Lung (tissue), 12 donors: ENCODE results near the gene GNG8. TPM values are rescaled to one million over a fixed set of nuclear protein-coding genes. Genes with fewer than 3 reads are reported as not detected.

Experiments used
- ATAC-seq: fragments of 200-7000 bp; cut with Tn5 transposase; one replicate; pipeline ENCODE4 v1.9.1; 2020; ENCODE audit warnings: moderate number of reproducible peaks; ENCODE audit not compliant: insufficient read depth, low FRiP score
- DNase-seq, 3 donors: peaks; one replicate each; pipeline ENCODE4 v3.0.0-alpha.2; 2013 to 2017
- H3K27ac ChIP-seq, 2 donors: one replicate each; pipeline ENCODE4 v1.5.1; 2013; ENCODE audit warnings: mild to moderate bottlenecking in 2 of 2, moderate library complexity in 2 of 2, control low read depth in 1 of 2, inconsistent platforms in 1 of 2, low read depth in 1 of 2, low read length in 1 of 2
- H3K27me3 ChIP-seq, 3 donors: one replicate each; pipeline ENCODE4 v1.5.1; 2013; ENCODE audit warnings: low read length in 2 of 3; ENCODE audit not compliant: control insufficient read depth in 3 of 3, insufficient read depth in 3 of 3
- H3K36me3 ChIP-seq, 4 donors: one replicate each; pipeline ENCODE4 v1.5.1; 2013; ENCODE audit warnings: low read length in 4 of 4, mild to moderate bottlenecking in 1 of 4, moderate library complexity in 1 of 4; ENCODE audit not compliant: control insufficient read depth in 4 of 4, insufficient read depth in 4 of 4
- H3K4me1 ChIP-seq, 5 donors: one replicate each; pipeline ENCODE4 v1.5.1; 2013; ENCODE audit warnings: low read length in 5 of 5, mild to moderate bottlenecking in 2 of 5, moderate library complexity in 1 of 5; ENCODE audit not compliant: control insufficient read depth in 5 of 5, insufficient read depth in 5 of 5
- H3K4me3 ChIP-seq: one replicate; pipeline ENCODE4 v1.5.1; 2013; ENCODE audit warnings: mild to moderate bottlenecking, control low read depth, moderate library complexity
- H3K9ac ChIP-seq, 2 donors: one replicate each; pipeline ENCODE4 v1.5.1; 2013; ENCODE audit warnings: low read length in 2 of 2, control low read depth in 1 of 2; ENCODE audit not compliant: insufficient read depth in 1 of 2
- H3K9me3 ChIP-seq, 4 donors: one replicate each; pipeline ENCODE4 v1.5.1; 2013; ENCODE audit warnings: low read length in 3 of 4, mild to moderate bottlenecking in 1 of 4, moderate library complexity in 1 of 4; ENCODE audit not compliant: control insufficient read depth in 4 of 4, insufficient read depth in 3 of 4
- CTCF ChIP-seq: IDR thresholded peaks from 2 replicates; pipeline ENCODE4 v1.5.1; 2012; ENCODE audit warnings: mild to moderate bottlenecking; ENCODE audit errors: control extremely low read depth, extremely low read depth
- WGBS, 2 donors: extraction: QIAGEN DNeasy Blood & Tissue Kit; methylation state at CpG; one replicate each; pipeline ENCODE4 v1.1.7; 2013; 5-methylcytosine and 5-hydroxymethylcytosine counted together
- polyA plus RNA-seq, 2 donors: library from polyadenylated mRNA; stranded (reverse); fragments of 200-250 nt; gene quantifications; one replicate each; pipeline ENCODE4 v1.2.1, GENCODE V29; 2013
- total RNA-seq, 2 donors: library from RNA; depleted of rRNA in 1 of 2; stranded (reverse); fragments of >200 nt in 1 of 2; gene quantifications; one replicate each; pipeline ENCODE4 v1.2.1, GENCODE V29; 2014 to 2021
- donor health status: control.
- donor health status: control.
- donor health status: Bipolar disorder and iron deficiency.
- donor health status: healthy.
- donor health status: DM: yes; HTN: yes; CAD: no.

Gene GNG8
- total and polyA plus RNA-seq, 4 donors, result not detected

GRCh38 chr19:46599716-46600373 lies 36.2 kb downstream of the GNG8 start:
- H3K9me3 ChIP-seq, result peaks cover 0 to 6% (median 0%) of the 10 kb centered on the region in 4 donors
- no peak for DNase-seq
- H3K36me3 ChIP-seq, result no peaks in the 10 kb centered on the region
- H3K9ac ChIP-seq, result peak overlapping the region in 1 of 2 donors; percentile 93
- H3K4me3 ChIP-seq, result peak overlapping the region; percentile 72
- ATAC-seq, result no peak
- TF ChIP-seq CTCF, result no peak
- WGBS, 2 donors, result 69 to 70% methylated on average over 9 of the region's 9 CpGs
- H3K27ac ChIP-seq, result peak overlapping the region in 1 of 2 donors; percentile 100
- H3K27me3 ChIP-seq, result no peaks in the 10 kb centered on the region
- peaks cover 7 to 26% (median 13%) of the 10 kb centered on the region in 5 donors for H3K4me1 ChIP-seq

- no peak overlapping the region for H3K4me3 ChIP-seq
- no peak for ATAC-seq
- 97 to 98% methylated on average over 4 of the region's 4 CpGs for WGBS, 2 donors
- H3K27me3 ChIP-seq, result no peaks in the 10 kb centered on the region
- no peak overlapping the region for H3K9ac ChIP-seq
- peaks cover 3 to 16% (median 4%) of the 10 kb centered on the region in 5 donors for H3K4me1 ChIP-seq
- no peaks in the 10 kb centered on the region for H3K36me3 ChIP-seq
- no peak for TF ChIP-seq CTCF
- no peak for DNase-seq
- H3K27ac ChIP-seq, result no peak overlapping the region
- H3K9me3 ChIP-seq, result peaks cover 0 to 6% (median 0%) of the 10 kb centered on the region in 4 donors
Measured at GRCh38 chr19:46598372-46598917, 37.6 kb downstream of the GNG8 start.

- Histone ChIP-seq H3K27ac (no peak overlapping the region), H3K27me3 (no peaks in the 10 kb centered on the region), H3K9me3 (peaks cover 0 to 6% (median under 1%) of the 10 kb centered on the region in 4 donors), H3K4me1 (peaks cover 0 to 6% (median 0%) of the 10 kb centered on the region in 5 donors), H3K4me3 (no peak overlapping the region), H3K36me3 (no peaks in the 10 kb centered on the region), H3K9ac (no peak overlapping the region)
- ATAC-seq (no peak), DNase-seq (no peak)
- TF ChIP-seq CTCF, result no peak
- WGBS, 2 donors, result 77 to 89% methylated on average over 6 of the region's 6 CpGs
Measured at GRCh38 chr19:46596008-46596407, 40.0 kb downstream of the GNG8 start.
